ENCODE data around the gene JAZF1. TPM values are rescaled to one million over a fixed set of nuclear protein-coding genes. Genes with fewer than 3 reads are reported as not detected.

The JAZF1 gene
- total RNA-seq, 1 donor from 2014 or later: 33.8 TPM

DNA sequence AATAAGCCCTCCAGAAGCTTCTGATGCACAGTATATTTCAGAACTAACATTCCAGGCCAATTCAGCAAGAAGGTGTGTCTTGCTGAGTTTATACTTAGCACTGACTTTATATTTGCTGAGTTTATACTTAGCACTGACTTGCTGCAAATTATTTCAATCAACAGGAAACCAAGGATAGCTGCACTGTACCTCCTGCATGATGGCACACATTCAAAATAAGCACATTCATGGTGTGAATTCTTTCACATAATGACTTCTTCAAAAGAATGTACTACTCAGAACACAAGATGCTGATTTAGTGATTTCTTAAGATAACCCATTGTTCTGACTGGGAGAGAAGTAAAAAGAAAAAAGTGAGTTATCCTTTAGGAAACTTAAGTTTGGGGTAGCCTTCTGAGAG, 52.0 kb downstream of the JAZF1 start:
- Mint-ChIP-seq H3K27ac (ENCODE audit: unreplicated experiment) (peak overlapping the region; percentile 85), H3K9me3 (ENCODE audit: low read depth) (no peaks in the 10 kb centered on the region), H3K36me3 (ENCODE audit: low read depth) (no peaks in the 10 kb centered on the region), H3K27me3 (ENCODE audit: low read depth) (no peaks in the 10 kb centered on the region), H3K4me3 (ENCODE audit: unreplicated experiment) (no peak overlapping the region), H3K4me1 (ENCODE audit: low read depth) (peaks cover 60% of the 10 kb centered on the region)
- TF ChIP-seq, protein P1, sequence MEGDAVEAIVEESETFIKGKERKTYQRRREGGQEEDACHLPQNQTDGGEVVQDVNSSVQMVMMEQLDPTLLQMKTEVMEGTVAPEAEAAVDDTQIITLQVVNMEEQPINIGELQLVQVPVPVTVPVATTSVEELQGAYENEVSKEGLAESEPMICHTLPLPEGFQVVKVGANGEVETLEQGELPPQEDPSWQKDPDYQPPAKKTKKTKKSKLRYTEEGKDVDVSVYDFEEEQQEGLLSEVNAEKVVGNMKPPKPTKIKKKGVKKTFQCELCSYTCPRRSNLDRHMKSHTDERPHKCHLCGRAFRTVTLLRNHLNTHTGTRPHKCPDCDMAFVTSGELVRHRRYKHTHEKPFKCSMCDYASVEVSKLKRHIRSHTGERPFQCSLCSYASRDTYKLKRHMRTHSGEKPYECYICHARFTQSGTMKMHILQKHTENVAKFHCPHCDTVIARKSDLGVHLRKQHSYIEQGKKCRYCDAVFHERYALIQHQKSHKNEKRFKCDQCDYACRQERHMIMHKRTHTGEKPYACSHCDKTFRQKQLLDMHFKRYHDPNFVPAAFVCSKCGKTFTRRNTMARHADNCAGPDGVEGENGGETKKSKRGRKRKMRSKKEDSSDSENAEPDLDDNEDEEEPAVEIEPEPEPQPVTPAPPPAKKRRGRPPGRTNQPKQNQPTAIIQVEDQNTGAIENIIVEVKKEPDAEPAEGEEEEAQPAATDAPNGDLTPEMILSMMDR (IDR thresholded peaks at IDR 0.05): no peak
- DNase-seq (ENCODE audit: low spot score): no peak

DNA sequence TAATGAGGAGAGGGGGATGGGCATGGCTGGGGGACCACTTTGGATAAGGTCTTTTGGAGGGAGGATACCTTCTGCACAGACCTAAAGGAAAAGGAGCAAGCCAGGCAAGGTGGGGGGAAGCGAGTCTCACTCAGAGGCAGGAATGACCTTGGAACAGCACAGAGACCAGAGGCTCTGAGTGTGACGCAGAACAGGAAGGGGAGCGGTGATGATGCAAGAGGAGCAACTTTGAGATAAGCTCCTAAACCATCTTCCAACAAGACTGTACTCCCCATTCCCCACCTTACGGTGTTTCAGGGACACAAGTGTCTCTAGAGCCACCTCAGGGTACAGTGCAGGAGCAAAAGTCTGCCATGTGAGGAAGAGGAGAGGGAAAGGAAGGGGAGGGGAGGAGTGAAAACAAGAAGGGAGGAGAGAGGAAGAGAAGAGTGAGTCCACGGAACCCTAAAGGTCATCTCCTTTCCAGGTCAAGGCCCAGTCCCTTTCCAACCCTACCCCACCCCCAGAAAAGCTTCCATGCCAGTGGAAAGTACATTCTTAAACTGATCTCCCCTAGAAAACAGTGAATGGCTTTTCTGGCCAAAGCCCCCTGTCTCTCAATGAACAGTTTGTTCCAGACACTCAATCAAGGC, 54.1 kb downstream of the JAZF1 start:
- Mint-ChIP-seq H3K36me3 (ENCODE audit: low read depth) (no peaks in the 10 kb centered on the region), H3K4me3 (ENCODE audit: unreplicated experiment) (no peak overlapping the region), H3K4me1 (ENCODE audit: low read depth) (peaks cover 53% of the 10 kb centered on the region), H3K27ac (ENCODE audit: unreplicated experiment) (no peak overlapping the region), H3K27me3 (ENCODE audit: low read depth) (no peaks in the 10 kb centered on the region), H3K9me3 (ENCODE audit: low read depth) (no peaks in the 10 kb centered on the region)
- DNase-seq (ENCODE audit: low spot score): no peak
- TF ChIP-seq, protein P1 (IDR thresholded peaks at IDR 0.05): no peak

DNA sequence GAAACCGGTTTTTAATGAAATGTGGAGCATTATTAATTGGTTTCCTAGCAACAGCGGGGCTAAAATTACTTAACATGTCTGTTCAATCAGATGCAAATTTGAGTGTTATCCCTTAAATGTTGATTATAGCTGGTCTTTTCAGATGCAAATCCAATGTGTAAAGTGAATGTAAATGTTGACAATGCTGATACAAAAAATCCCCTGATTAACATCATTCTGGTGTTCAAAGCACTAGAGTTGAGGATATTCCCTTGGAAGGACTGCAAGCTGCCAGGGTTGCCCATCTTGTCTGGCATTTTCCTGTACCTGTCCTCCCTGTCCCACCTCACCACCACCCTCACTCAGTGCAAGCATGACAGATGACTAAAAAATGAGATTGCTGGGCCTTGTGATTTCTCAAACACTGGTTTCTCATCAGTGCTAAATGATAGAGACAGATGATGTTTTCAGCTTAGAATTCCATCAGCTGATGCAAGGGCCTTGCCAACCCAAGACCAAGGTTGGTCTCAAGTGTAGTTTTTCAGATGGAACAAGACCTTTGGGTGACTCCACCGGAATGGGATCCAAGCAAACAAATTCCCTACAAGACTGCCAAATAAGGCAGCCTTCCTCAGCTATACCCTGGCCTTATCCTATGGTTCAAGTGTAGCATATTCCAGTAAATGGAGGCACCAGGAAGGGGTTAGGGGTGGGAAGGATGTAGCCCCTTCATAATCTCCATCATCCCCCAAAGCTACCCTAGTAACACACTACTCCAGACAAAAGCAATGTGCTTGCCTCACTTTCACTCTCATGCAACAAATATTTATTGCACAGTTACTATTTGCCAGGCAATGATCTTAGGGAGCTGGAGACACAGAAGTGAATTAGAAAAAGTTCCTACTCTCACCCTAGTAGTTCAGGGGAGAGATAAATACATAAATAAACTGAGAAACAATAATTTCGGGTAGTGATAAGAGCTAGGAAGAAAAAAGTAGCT, 54.9 kb downstream of the JAZF1 start:
- Mint-ChIP-seq H3K9me3 (ENCODE audit: low read depth) (no peaks in the 10 kb centered on the region), H3K27me3 (ENCODE audit: low read depth) (no peaks in the 10 kb centered on the region), H3K4me1 (ENCODE audit: low read depth) (peaks cover 48% of the 10 kb centered on the region), H3K36me3 (ENCODE audit: low read depth) (no peaks in the 10 kb centered on the region), H3K27ac (ENCODE audit: unreplicated experiment) (peak overlapping the region; percentile 12), H3K4me3 (ENCODE audit: unreplicated experiment) (no peak overlapping the region)
- TF ChIP-seq, protein P1 (IDR thresholded peaks at IDR 0.05): no peak
- DNase-seq (ENCODE audit: low spot score): no peak

DNA sequence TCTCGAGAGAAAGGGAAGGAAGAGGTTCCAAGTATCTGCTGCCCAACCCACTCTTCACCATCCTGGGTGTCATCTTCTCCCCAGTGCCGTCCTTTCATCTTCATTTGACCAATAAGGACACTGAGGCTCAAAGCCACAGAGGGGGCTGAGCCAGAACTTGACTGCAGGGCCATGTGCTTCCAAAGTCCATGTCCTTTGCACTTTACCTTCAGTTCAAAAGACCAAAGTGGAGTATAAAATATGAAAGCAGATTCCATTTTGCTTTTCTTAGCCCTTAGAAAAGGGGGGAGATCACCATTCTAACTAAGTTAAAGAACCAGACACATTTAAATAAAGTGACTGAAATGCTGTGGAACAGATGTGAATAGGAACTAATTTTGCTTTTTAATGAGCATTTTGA, 56.2 kb downstream of the JAZF1 start:
- Mint-ChIP-seq H3K27me3 (ENCODE audit: low read depth) (no peaks in the 10 kb centered on the region), H3K9me3 (ENCODE audit: low read depth) (no peaks in the 10 kb centered on the region), H3K4me1 (ENCODE audit: low read depth) (peaks cover 36% of the 10 kb centered on the region), H3K4me3 (ENCODE audit: unreplicated experiment) (no peak overlapping the region), H3K36me3 (ENCODE audit: low read depth) (no peaks in the 10 kb centered on the region), H3K27ac (ENCODE audit: unreplicated experiment) (no peak overlapping the region)
- TF ChIP-seq, protein P1 (IDR thresholded peaks at IDR 0.05): no peak
- DNase-seq (ENCODE audit: low spot score): no peak

DNA sequence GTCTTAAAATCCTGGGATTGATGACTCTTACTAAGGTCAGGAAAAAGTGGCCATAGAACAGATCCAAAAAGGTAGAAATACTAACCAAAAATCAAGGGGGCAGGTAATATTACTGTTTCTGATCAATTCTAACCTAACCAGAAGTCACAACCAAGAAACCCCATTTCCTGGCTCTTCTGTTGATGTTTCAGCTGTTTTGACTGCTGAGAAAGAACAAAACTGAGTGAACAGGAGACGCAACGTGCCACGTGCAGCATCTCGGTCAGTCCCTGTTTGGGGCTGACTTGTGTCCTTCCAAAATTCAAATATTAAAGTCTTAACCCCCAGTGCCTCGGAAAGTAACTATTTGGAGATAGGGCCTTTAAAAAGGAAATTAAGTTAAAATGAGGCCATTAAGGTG, 56.8 kb downstream of the JAZF1 start:
- Mint-ChIP-seq H3K4me3 (ENCODE audit: unreplicated experiment) (no peak overlapping the region), H3K27ac (ENCODE audit: unreplicated experiment) (no peak overlapping the region)

More for the DNA sequence above, 56.8 kb downstream of the JAZF1 start:
- Mint-ChIP-seq H3K27me3 (ENCODE audit: low read depth) (no peaks in the 10 kb centered on the region), H3K4me1 (ENCODE audit: low read depth) (peaks cover 30% of the 10 kb centered on the region), H3K36me3 (ENCODE audit: low read depth) (no peaks in the 10 kb centered on the region), H3K9me3 (ENCODE audit: low read depth) (no peaks in the 10 kb centered on the region)
- DNase-seq (ENCODE audit: low spot score): no peak
- TF ChIP-seq, protein P1 (IDR thresholded peaks at IDR 0.05): no peak

Data from chondrocyte (in vitro differentiated cells).